Measurements from ENCODE around the gene TBX20.

GRCh38 chr7:35289376-35289775 is 35.5 kb upstream of the TBX20 start:
- TF ChIP-seq EZH2 (IDR thresholded peaks at IDR 0.05; ENCODE audit: insufficient read depth, poor library complexity, severe bottlenecking), result no peak
- no peak for TF ChIP-seq EZH2phosphoT487 (IDR thresholded peaks at IDR 0.05; ENCODE audit: insufficient read depth, low read depth)
